HEK293 (cell line): ENCODE results near the gene RGS7.

Experiments
- CTCF ChIA-PET: fragments of 350-600 bp; formaldehyde crosslinking; extraction: SDS; loops from one replicate; lab custom pipeline; 2021; ENCODE audit warnings: antibody characterized with exemption; lab: Yijun Ruan, JAX
- POLR2A ChIA-PET: fragments of 300-600 bp; formaldehyde crosslinking; extraction: SDS; loops from one replicate; lab custom pipeline; 2020; ENCODE audit warnings: antibody characterized with exemption, inconsistent platforms; lab: Yijun Ruan, JAX
- H3K27ac ChIP-seq: fragments of 200-500 bp; sonication (Bioruptor generic); 2 replicates; pipeline ENCODE4 v1.5.1; 2014; ENCODE audit warnings: low read depth, low read length, control low read depth, inconsistent platforms; ENCODE audit errors: extremely low read depth
- H3K36me3 ChIP-seq, 2 experiments: fragments of 200-500 bp in 1 of 2; sonication (Bioruptor generic) in 1 of 2; 1 replicate in 1 of 2; 2 replicates in 1 of 2; pipeline ENCODE4 v1.5.1; 2014 to 2017; ENCODE audit warnings: inconsistent platforms in 2 of 2, low read length in 2 of 2; ENCODE audit not compliant: control insufficient read depth in 2 of 2, insufficient read depth in 1 of 2
- H3K4me1 ChIP-seq: fragments of 200-500 bp; sonication (Bioruptor generic); 2 replicates; pipeline ENCODE4 v1.5.1; 2014; ENCODE audit warnings: mild to moderate bottlenecking, low read length, inconsistent platforms; ENCODE audit not compliant: control insufficient read depth, insufficient read depth
- H3K4me3 ChIP-seq: 2 replicates; pipeline ENCODE4 v1.5.1; 2011; ENCODE audit warnings: low read depth, mild to moderate bottlenecking, control low read depth, low read length, moderate library complexity
- H3K9me3 ChIP-seq: fragments of 200-500 bp; sonication (Bioruptor generic); 2 replicates; pipeline ENCODE4 v1.5.1; 2014; ENCODE audit warnings: low read depth, low read length, inconsistent platforms; ENCODE audit not compliant: control insufficient read depth, insufficient read depth
- EGR2 ChIP-seq: fragments of 450-650 bp; formaldehyde crosslinking; IDR thresholded peaks from 2 replicates; pipeline ENCODE4 v1.5.1; 2016; ENCODE audit warnings: low read depth, missing biosample characterization, missing genetic modification characterization
- ELK4 ChIP-seq: IDR thresholded peaks from 2 replicates; pipeline ENCODE4 v1.6.1; 2011; ENCODE audit warnings: mild to moderate bottlenecking, low read depth, low read length, borderline replicate concordance
- MZF1 ChIP-seq: fragments of 450-650 bp; formaldehyde crosslinking; IDR thresholded peaks from 2 replicates; pipeline ENCODE4 v1.5.1; 2017; ENCODE audit warnings: missing biosample characterization, missing genetic modification characterization, borderline replicate concordance
- REPIN1 ChIP-seq: fragments of 450-650 bp; formaldehyde crosslinking; IDR thresholded peaks from 2 replicates; pipeline ENCODE4 v1.5.1; 2017; ENCODE audit warnings: missing biosample characterization, missing genetic modification characterization, low read depth
- SCRT1 ChIP-seq: fragments of 450-650 bp; formaldehyde crosslinking; IDR thresholded peaks from 2 replicates; pipeline ENCODE4 v1.5.1; 2016; ENCODE audit warnings: missing biosample characterization, missing genetic modification characterization, borderline replicate concordance
- ZBTB6 ChIP-seq: fragments of 450-650 bp; formaldehyde crosslinking; IDR thresholded peaks from 2 replicates; pipeline ENCODE4 v1.5.1; 2017; ENCODE audit warnings: missing biosample characterization, missing genetic modification characterization
- ZBTB8A ChIP-seq: fragments of 450-650 bp; formaldehyde crosslinking; IDR thresholded peaks from 2 replicates; pipeline ENCODE4 v1.5.1; 2016; ENCODE audit warnings: missing biosample characterization, missing genetic modification characterization
- ZFHX2 ChIP-seq: fragments of 450-650 bp; formaldehyde crosslinking; conservative IDR thresholded peaks from 2 replicates; pipeline ENCODE4 v1.5.1; 2016; ENCODE audit warnings: missing biosample characterization, missing genetic modification characterization
- ZFP69B ChIP-seq: fragments of 450-650 bp; formaldehyde crosslinking; IDR thresholded peaks from 2 replicates; pipeline ENCODE4 v1.5.1; 2016; ENCODE audit warnings: missing biosample characterization, missing genetic modification characterization
- ZNF10 ChIP-seq: fragments of 450-650 bp; formaldehyde crosslinking; IDR thresholded peaks from 2 replicates; pipeline ENCODE4 v1.5.1; 2017; ENCODE audit warnings: missing biosample characterization, missing genetic modification characterization
- ZNF155 ChIP-seq: fragments of 450-650 bp; formaldehyde crosslinking; IDR thresholded peaks from 2 replicates; pipeline ENCODE4 v1.5.1; 2016; ENCODE audit warnings: missing biosample characterization, missing genetic modification characterization
- ZNF16 ChIP-seq: fragments of 450-650 bp; formaldehyde crosslinking; IDR thresholded peaks from 2 replicates; pipeline ENCODE4 v1.5.1; 2016; ENCODE audit warnings: low read depth, missing biosample characterization, missing genetic modification characterization
- ZNF221 ChIP-seq: fragments of 450-650 bp; formaldehyde crosslinking; IDR thresholded peaks from 2 replicates; pipeline ENCODE4 v1.5.1; 2017; ENCODE audit warnings: missing biosample characterization, missing genetic modification characterization, borderline replicate concordance
- ZNF239 ChIP-seq: fragments of 450-650 bp; formaldehyde crosslinking; IDR thresholded peaks from 2 replicates; pipeline ENCODE4 v1.5.1; 2016; ENCODE audit warnings: missing biosample characterization, missing genetic modification characterization
- ZNF248 ChIP-seq: fragments of 450-650 bp; formaldehyde crosslinking; IDR thresholded peaks from 2 replicates; pipeline ENCODE4 v1.5.1; 2017; ENCODE audit warnings: missing biosample characterization, missing genetic modification characterization
- ZNF335 ChIP-seq: fragments of 450-650 bp; formaldehyde crosslinking; conservative IDR thresholded peaks from 2 replicates; pipeline ENCODE4 v1.5.1; 2016; ENCODE audit warnings: missing biosample characterization, missing genetic modification characterization
- ZNF473 ChIP-seq: fragments of 450-650 bp; formaldehyde crosslinking; IDR thresholded peaks from 2 replicates; pipeline ENCODE4 v1.5.1; 2017; ENCODE audit warnings: missing biosample characterization, missing genetic modification characterization
- ZNF48 ChIP-seq: fragments of 450-650 bp; formaldehyde crosslinking; IDR thresholded peaks from 2 replicates; pipeline ENCODE4 v1.5.1; 2016; ENCODE audit warnings: missing biosample characterization, missing genetic modification characterization
- ZNF555 ChIP-seq: fragments of 450-650 bp; formaldehyde crosslinking; conservative IDR thresholded peaks from 2 replicates; pipeline ENCODE4 v1.5.1; 2017; ENCODE audit warnings: missing biosample characterization, mild to moderate bottlenecking, missing genetic modification characterization, inconsistent platforms
- ZNF571 ChIP-seq: fragments of 450-650 bp; formaldehyde crosslinking; IDR thresholded peaks from 2 replicates; pipeline ENCODE4 v1.5.0; 2017; ENCODE audit warnings: missing biosample characterization, missing genetic modification characterization
- ZNF600 ChIP-seq: fragments of 450-650 bp; formaldehyde crosslinking; IDR thresholded peaks from 2 replicates; pipeline ENCODE4 v1.5.1; 2016; ENCODE audit warnings: missing biosample characterization, missing genetic modification characterization
- ZNF621 ChIP-seq: fragments of 450-650 bp; formaldehyde crosslinking; IDR thresholded peaks from 2 replicates; pipeline ENCODE4 v1.5.1; 2017; ENCODE audit warnings: missing biosample characterization, missing genetic modification characterization
- ZNF692 ChIP-seq: fragments of 450-650 bp; formaldehyde crosslinking; IDR thresholded peaks from 2 replicates; pipeline ENCODE4 v1.5.1; 2016; ENCODE audit warnings: missing biosample characterization, missing genetic modification characterization
- ZNF791 ChIP-seq: fragments of 450-650 bp; formaldehyde crosslinking; IDR thresholded peaks from 2 replicates; pipeline ENCODE4 v1.5.1; 2016; ENCODE audit warnings: missing biosample characterization, missing genetic modification characterization
- TF ChIP-seq, protein P1 (sequence below): fragments of 450-650 bp; formaldehyde crosslinking; IDR thresholded peaks from 2 replicates; pipeline ENCODE4 v1.5.1; 2016; ENCODE audit warnings: missing biosample characterization, missing genetic modification characterization
- TF ChIP-seq, protein P2 (sequence below): fragments of 450-650 bp; formaldehyde crosslinking; IDR thresholded peaks from 2 replicates; pipeline ENCODE4; 2016; ENCODE audit warnings: missing biosample characterization, missing genetic modification characterization
- TF ChIP-seq, protein P3 (sequence below): fragments of 450-650 bp; formaldehyde crosslinking; IDR thresholded peaks from 2 replicates; pipeline ENCODE4 v1.5.1; 2017; ENCODE audit warnings: missing biosample characterization, mild to moderate bottlenecking, missing genetic modification characterization, moderate library complexity
- TF ChIP-seq, protein P4 (sequence below): fragments of 450-650 bp; formaldehyde crosslinking; IDR thresholded peaks from 2 replicates; pipeline ENCODE4 v1.5.1; 2017; ENCODE audit warnings: missing biosample characterization, missing genetic modification characterization

RGS7 gene

DNA sequence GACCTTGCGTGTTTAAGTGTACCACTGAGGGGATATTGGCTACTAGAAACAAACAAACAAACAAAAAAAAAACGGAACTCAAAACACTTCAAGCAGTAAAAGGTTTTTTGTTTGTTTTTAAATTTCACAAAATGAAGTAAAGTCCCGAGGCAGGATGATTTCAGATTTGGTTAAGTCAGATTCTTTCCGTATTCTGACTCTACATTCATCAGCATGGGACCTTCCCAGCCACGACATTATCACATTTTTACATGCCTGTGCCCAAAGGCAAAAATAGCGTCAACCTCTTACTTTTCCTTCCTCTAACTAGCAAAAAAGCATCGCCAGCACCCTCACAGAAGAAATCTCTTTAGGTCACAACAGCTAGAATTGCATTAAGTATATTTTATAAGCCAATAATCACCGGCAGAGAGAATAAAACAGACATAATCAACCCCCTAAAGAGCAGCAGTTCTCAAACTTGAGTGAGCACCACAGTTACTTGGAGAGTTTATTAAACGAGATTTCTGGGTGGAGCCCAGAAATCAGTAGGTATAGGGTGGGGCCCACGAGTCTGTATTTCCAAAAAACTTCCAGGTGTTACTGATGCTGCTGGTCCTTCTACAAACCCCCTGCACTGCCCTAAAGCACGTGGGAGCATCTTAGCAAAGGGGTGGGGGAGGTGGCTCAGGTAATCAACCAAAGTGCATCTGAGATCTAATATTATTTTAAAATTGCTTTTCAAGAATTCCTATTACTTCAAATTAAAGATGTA is 227.6 kb downstream of the RGS7 start (continued):
- no peak for TF ChIP-seq ZBTB6 (tag by site-specific recombination)
- TF ChIP-seq, protein P1, sequence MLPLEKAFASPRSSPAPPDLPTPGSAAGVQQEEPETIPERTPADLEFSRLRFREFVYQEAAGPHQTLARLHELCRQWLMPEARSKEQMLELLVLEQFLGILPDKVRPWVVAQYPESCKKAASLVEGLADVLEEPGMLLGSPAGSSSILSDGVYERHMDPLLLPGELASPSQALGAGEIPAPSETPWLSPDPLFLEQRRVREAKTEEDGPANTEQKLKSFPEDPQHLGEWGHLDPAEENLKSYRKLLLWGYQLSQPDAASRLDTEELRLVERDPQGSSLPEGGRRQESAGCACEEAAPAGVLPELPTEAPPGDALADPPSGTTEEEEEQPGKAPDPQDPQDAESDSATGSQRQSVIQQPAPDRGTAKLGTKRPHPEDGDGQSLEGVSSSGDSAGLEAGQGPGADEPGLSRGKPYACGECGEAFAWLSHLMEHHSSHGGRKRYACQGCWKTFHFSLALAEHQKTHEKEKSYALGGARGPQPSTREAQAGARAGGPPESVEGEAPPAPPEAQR (tag by site-specific recombination), result no peak
- no peak for TF ChIP-seq SCRT1 (tag by site-specific recombination)
- no peak for TF ChIP-seq ZNF239 (tag by site-specific recombination)
- no peak for TF ChIP-seq ZNF221 (tag by site-specific recombination)
- TF ChIP-seq ZBTB8A (tag by site-specific recombination), result no peak
- peak; percentile 67 for TF ChIP-seq ZNF335 (tag by site-specific recombination)
- TF ChIP-seq ZNF473 (tag by site-specific recombination), result no peak
- no peak for TF ChIP-seq ZNF571 (tag by site-specific recombination)
- TF ChIP-seq, protein P2, sequence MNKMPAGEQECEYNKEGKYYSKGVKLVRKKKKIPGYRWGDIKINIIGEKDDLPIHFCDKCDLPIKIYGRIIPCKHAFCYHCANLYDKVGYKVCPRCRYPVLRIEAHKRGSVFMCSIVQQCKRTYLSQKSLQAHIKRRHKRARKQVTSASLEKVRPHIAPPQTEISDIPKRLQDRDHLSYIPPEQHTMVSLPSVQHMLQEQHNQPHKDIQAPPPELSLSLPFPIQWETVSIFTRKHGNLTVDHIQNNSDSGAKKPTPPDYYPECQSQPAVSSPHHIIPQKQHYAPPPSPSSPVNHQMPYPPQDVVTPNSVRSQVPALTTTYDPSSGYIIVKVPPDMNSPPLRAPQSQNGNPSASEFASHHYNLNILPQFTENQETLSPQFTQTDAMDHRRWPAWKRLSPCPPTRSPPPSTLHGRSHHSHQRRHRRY (tag by site-specific recombination), result no peak
- no peak for TF ChIP-seq ZNF16 (tag by site-specific recombination)
- no peak for TF ChIP-seq ZNF10
- TF ChIP-seq ZNF692 (tag by site-specific recombination), result peak; percentile 62; the same call in 1 of the 2 replicates
- no peak for TF ChIP-seq ZNF48 (tag by site-specific recombination)
- TF ChIP-seq MZF1 (tag by site-specific recombination), result no peak

- no peaks in the 10 kb centered on the region for H3K36me3 ChIP-seq
- no peaks in the 10 kb centered on the region for H3K9me3 ChIP-seq
- no peak overlapping the region for H3K27ac ChIP-seq
- POLR2A ChIA-PET, result no interaction called here
- CTCF ChIA-PET, result interaction anchor here (0.7 kb wide), 1 partner anchor 163 kb away, joined by 3 read pairs; no protein-coding TSS in a partner anchor
- H3K4me1 ChIP-seq, result peaks cover 7% of the 10 kb centered on the region
- no peak overlapping the region for H3K4me3 ChIP-seq
- TF ChIP-seq ZNF555 (tag by site-specific recombination) (no peak), ZNF248 (tag by site-specific recombination) (no peak), EGR2 (peak; percentile 54), ZFP69B (tag by site-specific recombination) (no peak), ZNF791 (tag by site-specific recombination) (no peak), ZNF621 (tag by site-specific recombination) (no peak), ZNF571 (tag by site-specific recombination) (no peak), ZFHX2 (tag by site-specific recombination) (peak; percentile 56; the same call in 1 of the 2 replicates), REPIN1 (no peak), ELK4 (no peak), ZNF600 (tag by site-specific recombination) (no peak), ZNF155 (tag by site-specific recombination) (no peak)
- TF ChIP-seq, protein P3, sequence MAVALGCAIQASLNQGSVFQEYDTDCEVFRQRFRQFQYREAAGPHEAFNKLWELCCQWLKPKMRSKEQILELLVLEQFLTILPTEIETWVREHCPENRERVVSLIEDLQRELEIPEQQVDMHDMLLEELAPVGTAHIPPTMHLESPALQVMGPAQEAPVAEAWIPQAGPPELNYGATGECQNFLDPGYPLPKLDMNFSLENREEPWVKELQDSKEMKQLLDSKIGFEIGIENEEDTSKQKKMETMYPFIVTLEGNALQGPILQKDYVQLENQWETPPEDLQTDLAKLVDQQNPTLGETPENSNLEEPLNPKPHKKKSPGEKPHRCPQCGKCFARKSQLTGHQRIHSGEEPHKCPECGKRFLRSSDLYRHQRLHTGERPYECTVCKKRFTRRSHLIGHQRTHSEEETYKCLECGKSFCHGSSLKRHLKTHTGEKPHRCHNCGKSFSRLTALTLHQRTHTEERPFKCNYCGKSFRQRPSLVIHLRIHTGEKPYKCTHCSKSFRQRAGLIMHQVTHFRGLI (tag by site-specific recombination), result no peak
- TF ChIP-seq, protein P4, sequence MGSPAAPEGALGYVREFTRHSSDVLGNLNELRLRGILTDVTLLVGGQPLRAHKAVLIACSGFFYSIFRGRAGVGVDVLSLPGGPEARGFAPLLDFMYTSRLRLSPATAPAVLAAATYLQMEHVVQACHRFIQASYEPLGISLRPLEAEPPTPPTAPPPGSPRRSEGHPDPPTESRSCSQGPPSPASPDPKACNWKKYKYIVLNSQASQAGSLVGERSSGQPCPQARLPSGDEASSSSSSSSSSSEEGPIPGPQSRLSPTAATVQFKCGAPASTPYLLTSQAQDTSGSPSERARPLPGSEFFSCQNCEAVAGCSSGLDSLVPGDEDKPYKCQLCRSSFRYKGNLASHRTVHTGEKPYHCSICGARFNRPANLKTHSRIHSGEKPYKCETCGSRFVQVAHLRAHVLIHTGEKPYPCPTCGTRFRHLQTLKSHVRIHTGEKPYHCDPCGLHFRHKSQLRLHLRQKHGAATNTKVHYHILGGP, result 0 out of 2 replicates have a peak, but pooled peaks have one; percentile 15
These were observed 231.7 kb downstream of the RGS7 start for GRCh38 chr1:241125286-241125685.
